Small intestine (tissue), 7 donors: ENCODE results near the gene PPP3CA. TPM values are rescaled to one million over a fixed set of nuclear protein-coding genes. Genes with fewer than 3 reads are reported as not detected.

ENCODE experiments used
- DNase-seq, 2 donors: peaks; one replicate each; pipeline versions ENCODE4 v3.0.0 to v3.0.0-alpha.2; 2013
- FAIRE-seq: peaks from 2 replicates; lab custom pipeline; 2012; peaks lifted over from hg19 to GRCh38; lab: Jason Lieb, UNC
- H3K27ac ChIP-seq, 3 donors: one replicate each; pipeline ENCODE4 v1.5.1; 2013; ENCODE audit warnings: low read length in 2 of 3, mild to moderate bottlenecking in 2 of 3, control low read depth in 1 of 3, inconsistent platforms in 1 of 3, low read depth in 1 of 3, moderate library complexity in 1 of 3
- H3K27me3 ChIP-seq, 3 donors: one replicate each; pipeline ENCODE4 v1.6.1; 2013; ENCODE audit warnings: low read length in 3 of 3, inconsistent platforms in 1 of 3; ENCODE audit not compliant: control insufficient read depth in 3 of 3, insufficient read depth in 3 of 3
- H3K36me3 ChIP-seq, 3 donors: one replicate each; pipeline ENCODE4 v1.6.1; 2013; ENCODE audit warnings: low read length in 3 of 3, inconsistent platforms in 1 of 3, low read depth in 1 of 3, mild to moderate bottlenecking in 1 of 3, moderate library complexity in 1 of 3; ENCODE audit not compliant: control insufficient read depth in 3 of 3, insufficient read depth in 2 of 3
- H3K4me1 ChIP-seq, 3 donors: one replicate each; pipeline ENCODE4 v1.6.1; 2013; ENCODE audit warnings: low read length in 2 of 3, inconsistent platforms in 1 of 3, low read depth in 1 of 3, mild to moderate bottlenecking in 1 of 3, moderate library complexity in 1 of 3; ENCODE audit not compliant: control insufficient read depth in 3 of 3, insufficient read depth in 2 of 3
- H3K4me3 ChIP-seq, 3 donors: one replicate each; pipeline ENCODE4 v1.5.1; 2013; ENCODE audit warnings: low read length in 3 of 3, control low read depth in 1 of 3, inconsistent platforms in 1 of 3, low read depth in 1 of 3, mild to moderate bottlenecking in 1 of 3, moderate library complexity in 1 of 3
- H3K9me3 ChIP-seq, 2 donors: one replicate each; pipeline ENCODE4 v1.6.1; 2013; ENCODE audit warnings: low read depth in 1 of 2, low read length in 1 of 2; ENCODE audit not compliant: control insufficient read depth in 2 of 2, insufficient read depth in 1 of 2
- WGBS, 3 donors: extraction: QIAGEN DNeasy Blood & Tissue Kit; methylation state at CpG; one replicate each; pipeline ENCODE4 v1.1.7; 2013; 5-methylcytosine and 5-hydroxymethylcytosine counted together
- polyA plus RNA-seq, 4 donors: library from polyadenylated mRNA; stranded (reverse) in 3 of 4; unstranded in 1 of 4; fragments of 200-250 nt in 3 of 4; fragments of 120-200 nt in 1 of 4; gene quantifications; one replicate each; pipeline versions ENCODE4 v1.2.1 to v1.2.3, GENCODE V29; 2013
- donor health status: healthy with polysubstance abuse.
- donor health status: control.
- donor health status: control.
- donor health status: Bipolar disorder and iron deficiency.
- donor health status: healthy.

PPP3CA gene
- polyA plus RNA-seq, 4 donors: 8.9 to 23.8 (median 11.2) TPM

- DNase-seq (no peak), FAIRE-seq (no peak)
- Histone ChIP-seq H3K27ac (no peak overlapping the region), H3K4me3 (no peak overlapping the region), H3K4me1 (peaks cover 0 to 7% (median 2%) of the 10 kb centered on the region in 3 donors), H3K9me3 (no peaks in the 10 kb centered on the region), H3K27me3 (no peaks in the 10 kb centered on the region), H3K36me3 (peaks cover 0 to 3% (median 0%) of the 10 kb centered on the region in 3 donors)
- WGBS, 3 donors: 75 to 82% (median 78%) methylated on average over 4 of the region's 4 CpGs
Observed at GRCh38 chr4:101306764-101307615, 40.3 kb downstream of the PPP3CA start.

DNA sequence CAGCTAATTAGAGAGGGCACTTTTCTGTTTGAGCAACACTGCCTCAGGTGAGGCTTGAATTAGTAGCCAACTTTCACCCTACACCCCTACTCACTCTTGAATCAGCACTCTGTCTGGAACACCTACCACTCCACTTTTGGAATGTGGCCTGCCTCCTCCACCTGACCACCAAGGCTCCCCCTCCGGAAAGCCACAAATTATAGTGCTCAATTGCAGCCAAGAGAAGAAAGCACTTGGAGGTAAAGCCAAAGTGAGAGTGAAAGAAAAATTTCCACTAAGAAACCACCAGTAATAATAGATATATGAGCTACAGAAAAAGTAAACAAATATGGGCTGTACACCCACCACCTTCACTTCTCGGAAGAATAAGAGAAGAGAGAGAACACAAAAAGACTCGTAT, 41.1 kb downstream of the PPP3CA start:
- WGBS, 3 donors: 55 to 82% (median 82%) methylated on average over 3 of the region's 3 CpGs
- no peaks in the 10 kb centered on the region for H3K9me3 ChIP-seq
- H3K27ac ChIP-seq: no peak overlapping the region
- H3K4me3 ChIP-seq: no peak overlapping the region
- FAIRE-seq (no peak), DNase-seq (no peak)
- peaks cover 0 to 7% (median 2%) of the 10 kb centered on the region in 3 donors for H3K4me1 ChIP-seq
- peaks cover 0 to 3% (median 0%) of the 10 kb centered on the region in 3 donors for H3K36me3 ChIP-seq
- no peaks in the 10 kb centered on the region for H3K27me3 ChIP-seq

GRCh38 chr4:101304916-101305315, 42.4 kb downstream of the PPP3CA start:
- FAIRE-seq (no peak), DNase-seq (no peak)
- peaks cover 0 to 3% (median 0%) of the 10 kb centered on the region in 3 donors for H3K36me3 ChIP-seq
- peaks cover 0 to 7% (median 2%) of the 10 kb centered on the region in 3 donors for H3K4me1 ChIP-seq
- no peak overlapping the region for H3K4me3 ChIP-seq
- H3K27me3 ChIP-seq: no peaks in the 10 kb centered on the region
- H3K27ac ChIP-seq: no peak overlapping the region
- no peaks in the 10 kb centered on the region for H3K9me3 ChIP-seq
- WGBS, 3 donors: 70 to 82% (median 75%) methylated on average over 2 of the region's 2 CpGs

- Histone ChIP-seq H3K4me3 (no peak overlapping the region), H3K4me1 (peaks cover 0 to 2% (median 0%) of the 10 kb centered on the region in 3 donors), H3K36me3 (no peaks in the 10 kb centered on the region), H3K27me3 (no peaks in the 10 kb centered on the region), H3K9me3 (no peaks in the 10 kb centered on the region), H3K27ac (no peak overlapping the region)
- no peak for FAIRE-seq
- no peak for DNase-seq
- WGBS, 3 donors: 78 to 88% (median 78%) methylated on average over 3 of the region's 3 CpGs
Observed at GRCh38 chr4:101299899-101300540, 47.3 kb downstream of the PPP3CA start.

DNA sequence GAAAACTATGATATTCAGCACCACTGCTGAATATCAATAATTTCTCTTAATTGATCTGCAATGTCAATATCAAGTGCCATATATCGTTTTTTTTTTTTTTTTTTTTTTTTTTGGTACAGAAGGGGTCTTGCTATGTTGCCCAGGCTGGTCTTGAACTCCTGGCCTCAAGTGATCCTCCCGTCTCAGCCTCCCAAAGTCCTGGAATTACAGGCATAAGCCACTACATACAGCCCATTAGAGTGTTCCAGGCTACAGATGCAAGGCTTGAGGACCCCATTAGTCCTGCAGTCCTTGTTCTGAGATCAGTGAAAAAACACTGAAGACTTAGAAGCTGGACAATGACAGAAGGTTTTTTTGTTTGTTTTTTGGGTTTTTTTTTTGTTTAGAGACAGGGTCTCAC, 48.3 kb downstream of the PPP3CA start:
- no peak overlapping the region for H3K4me3 ChIP-seq
- no peaks in the 10 kb centered on the region for H3K36me3 ChIP-seq
- no peak overlapping the region for H3K27ac ChIP-seq
- 92 to 93% (median 92%) methylated on average over 2 of the region's 2 CpGs for whole genome bisulfite sequencing, 3 donors
- no peaks in the 10 kb centered on the region for H3K27me3 ChIP-seq
- H3K4me1 ChIP-seq: no peaks in the 10 kb centered on the region
- FAIRE-seq (no peak), DNase-seq (no peak)
- no peaks in the 10 kb centered on the region for H3K9me3 ChIP-seq

DNA sequence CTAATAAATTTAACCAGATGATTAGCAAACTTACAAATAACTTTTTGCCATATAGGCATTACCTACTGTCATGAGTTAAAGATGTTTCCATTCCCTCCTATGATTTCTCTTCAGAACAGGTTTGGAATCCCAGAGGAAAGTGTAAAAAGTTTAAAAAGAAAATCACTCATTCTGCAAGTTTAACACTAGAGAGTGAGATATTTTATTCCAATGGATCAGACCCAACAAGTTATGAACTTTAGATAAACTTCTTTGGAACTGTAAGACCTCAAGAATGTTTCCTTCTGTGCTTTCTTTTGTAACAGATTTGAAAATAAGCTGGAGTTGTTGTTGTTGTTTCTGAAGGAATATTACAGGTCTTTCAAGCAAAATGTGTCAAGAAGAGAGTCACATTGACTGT, 51.6 kb downstream of the PPP3CA start:
- Histone ChIP-seq H3K27ac (no peak overlapping the region), H3K36me3 (no peaks in the 10 kb centered on the region), H3K4me1 (peaks cover 0 to 4% (median 0%) of the 10 kb centered on the region in 3 donors), H3K27me3 (no peaks in the 10 kb centered on the region), H3K9me3 (no peaks in the 10 kb centered on the region), H3K4me3 (no peak overlapping the region)
- DNase-seq (no peak), FAIRE-seq (no peak)

GRCh38 chr4:101294597-101294996, 52.7 kb downstream of the PPP3CA start:
- H3K4me3 ChIP-seq: no peak overlapping the region
- no peaks in the 10 kb centered on the region for H3K27me3 ChIP-seq
- peaks cover 0 to 6% (median 0%) of the 10 kb centered on the region in 3 donors for H3K4me1 ChIP-seq
- WGBS, 3 donors: 87 to 94% (median 88%) methylated on average over 3 of the region's 3 CpGs
- DNase-seq (no peak), FAIRE-seq (no peak)
- H3K27ac ChIP-seq: no peak overlapping the region
- no peaks in the 10 kb centered on the region for H3K36me3 ChIP-seq
- H3K9me3 ChIP-seq: no peaks in the 10 kb centered on the region

GRCh38 chr4:101292901-101293300, 54.4 kb downstream of the PPP3CA start:
- 89 to 98% (median 93%) methylated on average over 2 of the region's 2 CpGs for WGBS, 3 donors
- no peaks in the 10 kb centered on the region for H3K9me3 ChIP-seq
- DNase-seq: no peak

More at GRCh38 chr4:101292901-101293300, 54.4 kb downstream of the PPP3CA start:
- H3K4me3 ChIP-seq: no peak overlapping the region
- no peak overlapping the region for H3K27ac ChIP-seq
- no peaks in the 10 kb centered on the region for H3K36me3 ChIP-seq
- H3K4me1 ChIP-seq: peaks cover 0 to 12% (median 0%) of the 10 kb centered on the region in 3 donors
- FAIRE-seq: no peak
- no peaks in the 10 kb centered on the region for H3K27me3 ChIP-seq
